OCI-LY1 (cell line): ENCODE results near the gene C20orf173.

Experiments used
- EZH2 ChIP-seq: fragments of 200-600 bp; sonication (generic), shearing (Covaris generic); IDR thresholded peaks from 2 replicates; pipeline ENCODE4 v1.8.0; 2017; ENCODE audit warnings: borderline replicate concordance, mixed run types, mild to moderate bottlenecking, antibody characterized with exemption, low read length, moderate library complexity, mixed read lengths
- TF ChIP-seq, protein P1 (sequence below): fragments of 200-600 bp; sonication (generic), shearing (Covaris generic); IDR thresholded peaks from 2 replicates; pipeline ENCODE4 v1.5.1; 2017; ENCODE audit warnings: mild to moderate bottlenecking, antibody characterized with exemption, low read length, moderate library complexity, mixed read lengths

- TF ChIP-seq, protein P1, sequence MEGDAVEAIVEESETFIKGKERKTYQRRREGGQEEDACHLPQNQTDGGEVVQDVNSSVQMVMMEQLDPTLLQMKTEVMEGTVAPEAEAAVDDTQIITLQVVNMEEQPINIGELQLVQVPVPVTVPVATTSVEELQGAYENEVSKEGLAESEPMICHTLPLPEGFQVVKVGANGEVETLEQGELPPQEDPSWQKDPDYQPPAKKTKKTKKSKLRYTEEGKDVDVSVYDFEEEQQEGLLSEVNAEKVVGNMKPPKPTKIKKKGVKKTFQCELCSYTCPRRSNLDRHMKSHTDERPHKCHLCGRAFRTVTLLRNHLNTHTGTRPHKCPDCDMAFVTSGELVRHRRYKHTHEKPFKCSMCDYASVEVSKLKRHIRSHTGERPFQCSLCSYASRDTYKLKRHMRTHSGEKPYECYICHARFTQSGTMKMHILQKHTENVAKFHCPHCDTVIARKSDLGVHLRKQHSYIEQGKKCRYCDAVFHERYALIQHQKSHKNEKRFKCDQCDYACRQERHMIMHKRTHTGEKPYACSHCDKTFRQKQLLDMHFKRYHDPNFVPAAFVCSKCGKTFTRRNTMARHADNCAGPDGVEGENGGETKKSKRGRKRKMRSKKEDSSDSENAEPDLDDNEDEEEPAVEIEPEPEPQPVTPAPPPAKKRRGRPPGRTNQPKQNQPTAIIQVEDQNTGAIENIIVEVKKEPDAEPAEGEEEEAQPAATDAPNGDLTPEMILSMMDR: no peak
- no peak for TF ChIP-seq EZH2
These were observed 32.1 kb downstream of the C20orf173 start for GRCh38 chr20:35497320-35497719.
